GM06990 (cell line): Measurements from ENCODE around the gene CD69.

Experiments
- DNase-seq: peaks from one replicate; pipeline ENCODE4 v3.0.0-alpha.2; 2011; ENCODE audit not compliant: insufficient read length; ENCODE audit errors: extremely low read depth
- H3K27me3 ChIP-seq: replicated peaks from 2 replicates; pipeline ENCODE4 v1.6.0; 2011; ENCODE audit warnings: low read length; ENCODE audit not compliant: control insufficient read depth, insufficient read depth
- H3K36me3 ChIP-seq: 2 replicates; pipeline ENCODE4 v1.5.1; 2011; ENCODE audit warnings: low read length; ENCODE audit not compliant: control insufficient read depth, insufficient read depth
- H3K4me3 ChIP-seq: replicated peaks from 2 replicates; pipeline ENCODE4 v1.5.1; 2011; ENCODE audit warnings: low read depth, mild to moderate bottlenecking, control low read depth, low read length
- CTCF ChIP-seq: IDR thresholded peaks from 2 replicates; pipeline ENCODE4 v1.5.1; 2011; ENCODE audit warnings: low read length, control low read depth, mild to moderate bottlenecking, inconsistent platforms; ENCODE audit not compliant: insufficient read depth, poor library complexity, severe bottlenecking

The CD69 gene

GRCh38 chr12:9755567-9755966, 5.1 kb downstream of the CD69 start:
- TF ChIP-seq CTCF, result no peak
- no peak overlapping the region for H3K4me3 ChIP-seq
- no peaks in the 10 kb centered on the region for H3K27me3 ChIP-seq
- peaks cover 3% of the 10 kb centered on the region for H3K36me3 ChIP-seq
- no peak for DNase-seq

- no peak for TF ChIP-seq CTCF
- H3K27me3 ChIP-seq, result no peaks in the 10 kb centered on the region
- DNase-seq, result no peak
- H3K36me3 ChIP-seq, result peaks cover 3% of the 10 kb centered on the region
- no peak overlapping the region for H3K4me3 ChIP-seq
Observed at GRCh38 chr12:9755035-9755434, 5.7 kb downstream of the CD69 start.

- TF ChIP-seq CTCF, result no peak
- no peaks in the 10 kb centered on the region for H3K27me3 ChIP-seq
- DNase-seq, result no peak
- H3K36me3 ChIP-seq, result peaks cover 3% of the 10 kb centered on the region
- no peak overlapping the region for H3K4me3 ChIP-seq
Observed at GRCh38 chr12:9754099-9754927, 6.4 kb downstream of the CD69 start.

DNA sequence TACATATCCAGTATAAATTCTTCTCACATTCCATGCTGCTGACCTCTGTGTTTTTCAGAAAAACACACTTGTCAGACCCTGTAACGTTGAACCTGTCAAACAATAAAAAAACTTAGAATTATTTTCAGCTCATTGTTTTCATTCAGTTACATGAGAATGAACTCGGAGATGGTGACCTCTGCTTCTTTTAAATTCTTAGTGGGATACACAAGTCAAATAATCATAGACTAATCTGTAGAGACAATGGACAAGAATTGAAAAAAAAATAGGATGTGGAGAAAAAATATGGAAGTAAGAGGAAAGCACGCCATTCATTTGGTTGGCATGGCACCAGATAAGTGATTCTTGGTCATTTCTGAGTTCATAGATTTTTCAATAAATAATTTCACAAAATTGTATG, 7.2 kb downstream of the CD69 start:
- DNase-seq, result no peak
- no peak for TF ChIP-seq CTCF
- H3K27me3 ChIP-seq, result no peaks in the 10 kb centered on the region

DNA sequence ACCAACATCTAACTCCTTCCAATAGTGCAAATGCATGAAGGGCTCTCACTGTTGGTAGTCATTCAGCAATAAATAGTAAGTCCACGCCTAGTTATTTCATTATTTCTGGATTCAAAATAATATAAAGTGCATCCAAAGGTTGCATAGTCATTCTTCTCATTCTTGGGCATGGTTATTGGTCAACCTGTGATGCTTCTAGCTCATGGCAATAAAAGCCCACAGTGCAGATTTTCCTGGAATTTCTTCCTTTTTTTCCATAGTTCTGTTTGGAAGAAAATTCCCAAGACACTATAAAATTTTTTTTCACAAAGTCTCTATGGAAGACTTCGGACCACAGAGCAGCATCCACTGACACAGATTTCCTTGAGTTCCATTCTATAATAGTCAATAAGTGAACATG, 7.6 kb downstream of the CD69 start:
- TF ChIP-seq CTCF, result no peak
- H3K4me3 ChIP-seq, result no peak overlapping the region
- no peak for DNase-seq
- H3K27me3 ChIP-seq, result no peaks in the 10 kb centered on the region
- H3K36me3 ChIP-seq, result peaks cover 3% of the 10 kb centered on the region

More for the DNA sequence above, 7.2 kb downstream of the CD69 start:
- Histone ChIP-seq H3K4me3 (no peak overlapping the region), H3K36me3 (peaks cover 3% of the 10 kb centered on the region)
